Measurements from ENCODE around the gene LTBP2.

The LTBP2 gene

GRCh38 chr14:74611650-74612349 lies at the start of gene LTBP2:
LTBP2 (minus strand) TSS chr14:74612237; CDS start chr14:74611944, 293 bp downstream.
- DNase-seq (ENCODE audit: low spot score), result no peak

GRCh38 chr14:74660863-74661262 lies 48.8 kb upstream of the LTBP2 start:
- DNase-seq (ENCODE audit: low spot score), result no peak

- DNase-seq (ENCODE audit: low spot score), result no peak
Observed at GRCh38 chr14:74660167-74660566, 48.1 kb upstream of the LTBP2 start.

- DNase-seq (ENCODE audit: low spot score), result no peak
Observed at GRCh38 chr14:74658535-74659131, 46.6 kb upstream of the LTBP2 start.

- DNase-seq (ENCODE audit: low spot score), result no peak
Observed at GRCh38 chr14:74656964-74657363, 44.9 kb upstream of the LTBP2 start.

GRCh38 chr14:74655599-74656395 lies 43.8 kb upstream of the LTBP2 start:
- no peak for DNase-seq (ENCODE audit: low spot score)

- DNase-seq (ENCODE audit: low spot score), result no peak
Observed at GRCh38 chr14:74654931-74655330, 42.9 kb upstream of the LTBP2 start.

GRCh38 chr14:74653386-74654138 lies 41.5 kb upstream of the LTBP2 start:
- DNase-seq (ENCODE audit: low spot score), result no peak

- DNase-seq (ENCODE audit: low spot score), result no peak
Observed at GRCh38 chr14:74652541-74652940, 40.5 kb upstream of the LTBP2 start.

- DNase-seq (ENCODE audit: low spot score), result no peak
Observed at GRCh38 chr14:74650927-74651686, 39.1 kb upstream of the LTBP2 start.

- DNase-seq (ENCODE audit: low spot score), result no peak
Observed at GRCh38 chr14:74649673-74650072, 37.6 kb upstream of the LTBP2 start.

- DNase-seq (ENCODE audit: low spot score), result no peak
Observed at GRCh38 chr14:74649167-74649566, 37.1 kb upstream of the LTBP2 start.

- DNase-seq (ENCODE audit: low spot score), result no peak
Observed at GRCh38 chr14:74648601-74649000, 36.6 kb upstream of the LTBP2 start.

GRCh38 chr14:74647678-74648461 lies 35.8 kb upstream of the LTBP2 start:
- peak; percentile 53 for DNase-seq (ENCODE audit: low spot score)

GRCh38 chr14:74647061-74647677 lies 35.1 kb upstream of the LTBP2 start:
- no peak for DNase-seq (ENCODE audit: low spot score)

GRCh38 chr14:74645756-74646470 lies 33.9 kb upstream of the LTBP2 start:
- no peak for DNase-seq (ENCODE audit: low spot score)

- DNase-seq (ENCODE audit: low spot score), result no peak
Observed at GRCh38 chr14:74645244-74645643, 33.2 kb upstream of the LTBP2 start.

GRCh38 chr14:74641601-74642391 lies 29.8 kb upstream of the LTBP2 start:
- no peak for DNase-seq (ENCODE audit: low spot score)

- no peak for DNase-seq (ENCODE audit: low spot score)
Observed at GRCh38 chr14:74638966-74639365, 26.9 kb upstream of the LTBP2 start.

Measured in iPS-NIHi11 (cell line).